NB4 (cell line): ENCODE results near the gene IL17RD.

Experiments used
- DNase-seq: peaks from one replicate; pipeline ENCODE4 v3.0.0; 2010; ENCODE audit warnings: low read depth
- H3K4me3 ChIP-seq: one replicate; pipeline ENCODE4 v1.5.1; 2011; ENCODE audit warnings: mild to moderate bottlenecking, low read depth, low read length, moderate library complexity
- CTCF ChIP-seq: IDR thresholded peaks from one replicate; pipeline ENCODE4 v1.5.1; 2012; ENCODE audit warnings: low read depth, low read length
- MAX ChIP-seq: IDR thresholded peaks from 2 replicates; pipeline ENCODE4 v1.6.1; 2011; ENCODE audit warnings: low read depth, low read length
- MYC ChIP-seq: IDR thresholded peaks from 2 replicates; pipeline ENCODE4 v1.6.1; 2011; ENCODE audit warnings: low read depth, low read length
- POLR2A ChIP-seq: IDR thresholded peaks from 2 replicates; pipeline ENCODE4 v1.6.1; 2011; ENCODE audit warnings: mild to moderate bottlenecking; ENCODE audit not compliant: insufficient read length; ENCODE audit errors: extremely low read depth

The IL17RD gene

GRCh38 chr3:57152151-57153143, 12.7 kb downstream of the IL17RD start:
- H3K4me3 ChIP-seq = no peak overlapping the region
- DNase-seq = no peak
- TF ChIP-seq MYC (no peak), CTCF (no peak), MAX (no peak), POLR2A (no peak)

GRCh38 chr3:57151749-57152148, 13.4 kb downstream of the IL17RD start:
- TF ChIP-seq MYC (no peak), MAX (no peak), POLR2A (no peak), CTCF (no peak)
- no peak overlapping the region for H3K4me3 ChIP-seq
- no peak for DNase-seq

GRCh38 chr3:57151021-57151449, 14.1 kb downstream of the IL17RD start:
- DNase-seq = no peak
- no peak for TF ChIP-seq MAX
- no peak for TF ChIP-seq MYC
- no peak for TF ChIP-seq CTCF
- TF ChIP-seq POLR2A = no peak
- no peak overlapping the region for H3K4me3 ChIP-seq

GRCh38 chr3:57150113-57150581, 15.0 kb downstream of the IL17RD start:
- no peak for TF ChIP-seq MAX
- no peak for TF ChIP-seq MYC
- TF ChIP-seq CTCF = no peak
- TF ChIP-seq POLR2A = no peak
- no peak for DNase-seq
- H3K4me3 ChIP-seq = no peak overlapping the region

GRCh38 chr3:57147071-57147470, 18.1 kb downstream of the IL17RD start:
- no peak for DNase-seq
- TF ChIP-seq MYC (no peak), POLR2A (no peak), MAX (no peak), CTCF (no peak)
- H3K4me3 ChIP-seq = no peak overlapping the region
